Measurements from ENCODE around the gene TOX3. TPM values are rescaled to one million over a fixed set of nuclear protein-coding genes. Genes with fewer than 3 reads are reported as not detected.

TOX3 gene
- total and polyA plus RNA-seq, 2 donors (not counting 3 experiments of a cell fraction or from before 2014, with no cell fraction given) = not detected

DNA sequence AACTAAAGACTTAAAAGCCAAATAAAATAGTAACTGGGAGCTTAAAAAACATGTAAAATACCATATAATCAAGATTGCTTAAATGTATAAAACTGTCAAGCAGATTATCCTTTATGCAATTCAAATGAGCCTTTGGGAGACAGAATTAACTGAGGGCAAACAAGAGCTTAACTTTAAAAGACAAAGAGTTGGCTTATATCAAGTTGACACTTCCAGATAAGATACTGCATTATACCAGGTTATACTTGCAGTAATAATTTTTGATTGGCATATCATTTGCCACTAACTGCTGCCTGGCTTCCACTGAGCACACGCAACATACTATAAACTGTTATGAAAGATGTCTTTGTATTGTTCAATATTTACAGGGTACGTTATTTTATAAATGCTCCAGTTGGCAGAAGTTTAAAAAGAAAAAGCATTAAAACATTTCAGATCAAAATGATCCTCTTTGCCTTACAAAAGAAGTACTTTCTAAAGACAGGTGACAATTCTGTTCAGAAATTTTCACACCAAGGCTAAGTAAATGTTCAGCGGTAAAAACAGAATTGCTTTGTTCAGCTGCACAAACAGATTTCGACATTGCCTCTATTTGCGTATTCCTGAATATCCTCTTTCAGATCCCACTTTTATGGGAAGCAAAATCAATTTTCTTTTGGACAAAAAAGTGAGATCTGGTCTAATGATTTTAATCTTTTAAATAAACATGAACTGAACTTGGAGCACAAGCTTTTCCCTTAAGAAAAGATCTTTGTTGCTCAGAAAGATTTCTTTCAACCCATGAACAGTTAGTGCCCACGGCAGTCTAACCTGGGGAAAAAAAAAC lies 50.7 kb downstream of the TOX3 start:
- H2AFZ ChIP-seq (ENCODE audit: low read depth, low read length) = no peak overlapping the region

More for the DNA sequence above, 50.7 kb downstream of the TOX3 start:
- DNase-seq (ENCODE audit: low read depth, low spot score) (no peak), FAIRE-seq (no peak)
- H3K4me3 ChIP-seq (replicated peaks in 1 of 3; ENCODE audit: insufficient read depth in 1 of 3, low read depth in 1 of 3, low read length in 3 of 3) = no peak overlapping the region
- H3K9ac ChIP-seq (replicated peaks; ENCODE audit: extremely low read depth, insufficient read depth, low read length) = no peak overlapping the region
- ChIA-PET POLR2A (no interaction called here), CTCF (no interaction called here)
- H3K9me3 ChIP-seq (replicated peaks; ENCODE audit: control insufficient read depth, insufficient read depth, low read length) = peaks cover 1% of the 10 kb centered on the region
- no peak overlapping the region for H3K4me2 ChIP-seq (ENCODE audit: insufficient read depth, low read length)
- no peaks in the 10 kb centered on the region for H3K4me1 ChIP-seq (ENCODE audit: control insufficient read depth, extremely low read depth, insufficient read depth, low read length)
- TF ChIP-seq MYC (IDR thresholded peaks at IDR 0.05; ENCODE audit: low read depth, low read length) (no peak), POLR2A (IDR thresholded peaks at IDR 0.05; ENCODE audit: low read depth, low read length) (no peak), GATA2 (IDR thresholded peaks at IDR 0.05; ENCODE audit: insufficient read depth, insufficient read length, low read depth, low read length) (no peak), EZH2 (IDR thresholded peaks at IDR 0.05; ENCODE audit: borderline replicate concordance, low read depth, low read length, severe bottlenecking) (no peak), JUN (IDR thresholded peaks at IDR 0.05; ENCODE audit: borderline replicate concordance, insufficient read depth, insufficient read length, low read depth) (no peak), FOS (IDR thresholded peaks at IDR 0.05; ENCODE audit: borderline replicate concordance, insufficient read depth, low read length) (no peak)
- TF ChIP-seq, protein P1, sequence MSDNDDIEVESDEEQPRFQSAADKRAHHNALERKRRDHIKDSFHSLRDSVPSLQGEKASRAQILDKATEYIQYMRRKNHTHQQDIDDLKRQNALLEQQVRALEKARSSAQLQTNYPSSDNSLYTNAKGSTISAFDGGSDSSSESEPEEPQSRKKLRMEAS (IDR thresholded peaks at IDR 0.05; ENCODE audit: insufficient read depth, insufficient read length) = no peak
- TF ChIP-seq, protein P2, sequence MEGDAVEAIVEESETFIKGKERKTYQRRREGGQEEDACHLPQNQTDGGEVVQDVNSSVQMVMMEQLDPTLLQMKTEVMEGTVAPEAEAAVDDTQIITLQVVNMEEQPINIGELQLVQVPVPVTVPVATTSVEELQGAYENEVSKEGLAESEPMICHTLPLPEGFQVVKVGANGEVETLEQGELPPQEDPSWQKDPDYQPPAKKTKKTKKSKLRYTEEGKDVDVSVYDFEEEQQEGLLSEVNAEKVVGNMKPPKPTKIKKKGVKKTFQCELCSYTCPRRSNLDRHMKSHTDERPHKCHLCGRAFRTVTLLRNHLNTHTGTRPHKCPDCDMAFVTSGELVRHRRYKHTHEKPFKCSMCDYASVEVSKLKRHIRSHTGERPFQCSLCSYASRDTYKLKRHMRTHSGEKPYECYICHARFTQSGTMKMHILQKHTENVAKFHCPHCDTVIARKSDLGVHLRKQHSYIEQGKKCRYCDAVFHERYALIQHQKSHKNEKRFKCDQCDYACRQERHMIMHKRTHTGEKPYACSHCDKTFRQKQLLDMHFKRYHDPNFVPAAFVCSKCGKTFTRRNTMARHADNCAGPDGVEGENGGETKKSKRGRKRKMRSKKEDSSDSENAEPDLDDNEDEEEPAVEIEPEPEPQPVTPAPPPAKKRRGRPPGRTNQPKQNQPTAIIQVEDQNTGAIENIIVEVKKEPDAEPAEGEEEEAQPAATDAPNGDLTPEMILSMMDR (IDR thresholded peaks at IDR 0.05; ENCODE audit: extremely low read depth in 1 of 2, insufficient read depth in 1 of 2, low read depth in 1 of 2, low read length in 2 of 2) = no peak
- H3K9me1 ChIP-seq (replicated peaks; ENCODE audit: control insufficient read depth, extremely low read depth, insufficient read depth, low read length) = no peaks in the 10 kb centered on the region
- no peaks in the 10 kb centered on the region for H3K27me3 ChIP-seq (ENCODE audit: control insufficient read depth in 2 of 2, insufficient read depth in 2 of 2, low read length in 2 of 2)
- no peaks in the 10 kb centered on the region for H3K36me3 ChIP-seq (ENCODE audit: control insufficient read depth in 2 of 2, extremely low read depth in 1 of 2, insufficient read depth in 2 of 2, low read length in 2 of 2)
- H3K27ac ChIP-seq (ENCODE audit: insufficient read depth, low read depth, low read length) = no peak overlapping the region
- dilution Hi-C loops (cut with MboI; ENCODE audit: extremely low pct_ligation_motif_present, low sequenced_read_pairs) (no loop called here), intact Hi-C loops (cut with micrococcal nuclease) (no loop called here)
- H3K79me2 ChIP-seq (ENCODE audit: control insufficient read depth, insufficient read depth, low read length) = no peaks in the 10 kb centered on the region
- no TSS peak for BruUV-seq (replicated peaks)
- no peaks in the 10 kb centered on the region for H4K20me1 ChIP-seq (replicated peaks; ENCODE audit: control insufficient read depth, extremely low read depth, insufficient read depth, low read length)
